HG02678 (cell line): ENCODE measurements around the gene AKAP6.

Source experiments
- ATAC-seq: cut with Tn5 transposase; IDR thresholded peaks from one replicate; pipeline ENCODE4 v1.9.1; 2021; ENCODE audit warnings: mild to moderate bottlenecking, moderate library complexity; ENCODE audit not compliant: unreplicated experiment

AKAP6 gene

GRCh38 chr14:32650665-32651064 is 321.6 kb downstream of the AKAP6 start:
- ATAC-seq = no peak

GRCh38 chr14:32654106-32654505 is 325.0 kb downstream of the AKAP6 start:
- ATAC-seq = no peak

- ATAC-seq = no peak
Measured at GRCh38 chr14:32656601-32657000, 327.5 kb downstream of the AKAP6 start.

GRCh38 chr14:32657081-32657480 is 328.0 kb downstream of the AKAP6 start:
- ATAC-seq = no peak

- no peak for ATAC-seq
Measured at GRCh38 chr14:32661216-32661615, 332.1 kb downstream of the AKAP6 start.

GRCh38 chr14:32662211-32662610 is 333.1 kb downstream of the AKAP6 start:
- ATAC-seq = no peak

GRCh38 chr14:32666308-32666707 is 337.2 kb downstream of the AKAP6 start:
- no peak for ATAC-seq

GRCh38 chr14:32667287-32667686 is 338.2 kb downstream of the AKAP6 start:
- no peak for ATAC-seq

- ATAC-seq = no peak
Measured at GRCh38 chr14:32667791-32668190, 338.7 kb downstream of the AKAP6 start.

GRCh38 chr14:32669391-32669790 is 340.3 kb downstream of the AKAP6 start:
- no peak for ATAC-seq

- no peak for ATAC-seq
Measured at GRCh38 chr14:32675433-32675832, 346.3 kb downstream of the AKAP6 start.

- ATAC-seq = no peak
Measured at GRCh38 chr14:32677129-32677780, 348.2 kb downstream of the AKAP6 start.

GRCh38 chr14:32678088-32678487 is 349.0 kb downstream of the AKAP6 start:
- no peak for ATAC-seq

GRCh38 chr14:32679927-32680612 is 351.0 kb downstream of the AKAP6 start:
- no peak for ATAC-seq

GRCh38 chr14:32681598-32681997 is 352.5 kb downstream of the AKAP6 start:
- ATAC-seq = no peak

- no peak for ATAC-seq
Measured at GRCh38 chr14:32682214-32682613, 353.1 kb downstream of the AKAP6 start.

GRCh38 chr14:32683679-32684078 is 354.6 kb downstream of the AKAP6 start:
- ATAC-seq = no peak

- ATAC-seq = no peak
Measured at GRCh38 chr14:32688941-32689340, 359.8 kb downstream of the AKAP6 start.

GRCh38 chr14:32692441-32692840 is 363.3 kb downstream of the AKAP6 start:
- ATAC-seq = no peak

GRCh38 chr14:32693114-32693513 is 364.0 kb downstream of the AKAP6 start:
- ATAC-seq = no peak

- no peak for ATAC-seq
Measured at GRCh38 chr14:32694795-32695449, 365.8 kb downstream of the AKAP6 start.
